Endothelial cell of coronary artery (primary cell): ENCODE results near the gene OR10V1. TPM values are rescaled to one million over a fixed set of nuclear protein-coding genes. Genes with fewer than 3 reads are reported as not detected.

ENCODE experiments used
- total RNA-seq: library from RNA; depleted of rRNA; stranded (reverse); fragments of >200 nt; gene quantifications from 2 replicates; pipeline ENCODE4 v1.2.3, GENCODE V29; 2014

The OR10V1 gene, protein sequence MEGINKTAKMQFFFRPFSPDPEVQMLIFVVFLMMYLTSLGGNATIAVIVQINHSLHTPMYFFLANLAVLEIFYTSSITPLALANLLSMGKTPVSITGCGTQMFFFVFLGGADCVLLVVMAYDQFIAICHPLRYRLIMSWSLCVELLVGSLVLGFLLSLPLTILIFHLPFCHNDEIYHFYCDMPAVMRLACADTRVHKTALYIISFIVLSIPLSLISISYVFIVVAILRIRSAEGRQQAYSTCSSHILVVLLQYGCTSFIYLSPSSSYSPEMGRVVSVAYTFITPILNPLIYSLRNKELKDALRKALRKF
- not detected in 2 replicates for total RNA-seq

DNA sequence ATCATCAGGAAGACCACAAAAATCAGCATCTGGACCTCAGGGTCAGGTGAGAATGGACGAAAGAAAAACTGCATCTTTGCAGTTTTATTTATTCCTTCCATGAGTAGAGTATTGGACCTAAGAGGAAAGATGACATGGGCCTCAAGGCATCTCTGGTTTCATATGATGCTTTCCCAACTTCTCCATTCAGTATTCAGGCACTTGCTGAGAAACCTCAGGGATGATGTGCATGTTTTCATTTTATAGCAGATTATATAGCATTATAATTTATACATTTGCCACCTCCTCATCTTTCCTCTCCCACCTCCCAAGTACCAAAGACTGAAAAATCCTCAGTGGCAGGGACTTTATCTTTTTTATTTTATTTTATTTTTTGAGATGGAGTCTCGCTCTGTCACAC, at the start of gene OR10V1:
OR10V1 (minus strand) TSS at position 101 of the 400 bp plus-strand sequence; CDS start at position 101, 0 bp downstream.

GRCh38 chr11:59754859-59755700, 41.4 kb upstream of the OR10V1 start, which contains the start of gene STX3:
TSS of gene STX3 (plus strand) at chr11:59755376. CDS start at chr11:59755606, 230 bp downstream.

GRCh38 chr11:59668950-59669610, 44.6 kb downstream of the OR10V1 start, which contains the start of gene PATL1:
TSS of gene PATL1 (minus strand) at chr11:59669037. CDS start at chr11:59668895, 142 bp downstream.

Other genes starting within 250 kb of the OR10V1 start
- not detected in 2 replicates for gene OR4D10, start 240.5 kb downstream of the OR10V1 start, total RNA-seq
- not detected in 2 replicates for gene OR4D11, start 210.3 kb downstream of the OR10V1 start, total RNA-seq
- gene OR4D9, start 202.3 kb downstream of the OR10V1 start, total RNA-seq = not detected in 2 replicates
- gene OSBP, start 98.1 kb downstream of the OR10V1 start, total RNA-seq = 24.1 and 34.4 TPM in 2 replicates
- gene PATL1, start 44.8 kb downstream of the OR10V1 start, total RNA-seq = 3.7 and 6.2 TPM in 2 replicates
- gene STX3, start 41.5 kb upstream of the OR10V1 start, total RNA-seq = 40.9 and 41.5 TPM in 2 replicates
- gene MRPL16, start 96.9 kb upstream of the OR10V1 start, total RNA-seq = 43.5 and 45.6 TPM in 2 replicates
- gene CBLIF, start 131.7 kb upstream of the OR10V1 start, total RNA-seq = not detected in 2 replicates
- gene TCN1, start 152.6 kb upstream of the OR10V1 start, total RNA-seq = not detected in 2 replicates
- not detected in 2 replicates for gene OOSP3, start 164.9 kb upstream of the OR10V1 start, total RNA-seq
- gene OOSP1, start 224.6 kb upstream of the OR10V1 start, total RNA-seq = not detected in 2 replicates